Muscle of arm (tissue), 14 donors: Measurements from ENCODE around the gene OR2T10. TPM values are rescaled to one million over a fixed set of nuclear protein-coding genes. Genes with fewer than 3 reads are reported as not detected.
"Not testable (repeated sequence)": the region's sequence is repeated elsewhere in the genome, so short reads cannot be mapped to it uniquely, and the experiment has no call there.

ENCODE experiments used
- DNase-seq: peaks from one replicate; pipeline ENCODE4 v3.0.0-alpha.2; 2013
- long read RNA-seq, 11 donors: transcript quantifications; one replicate each; lab custom pipeline, GENCODE V29; 2026
- polyA plus RNA-seq, 12 donors: library from polyadenylated mRNA; unstranded; fragments of 120-200 nt; gene quantifications; one replicate each; pipeline ENCODE4 v1.2.1, GENCODE V29; 2013; ENCODE audit not compliant: insufficient read length in 12 of 12

The OR2T10 gene, protein sequence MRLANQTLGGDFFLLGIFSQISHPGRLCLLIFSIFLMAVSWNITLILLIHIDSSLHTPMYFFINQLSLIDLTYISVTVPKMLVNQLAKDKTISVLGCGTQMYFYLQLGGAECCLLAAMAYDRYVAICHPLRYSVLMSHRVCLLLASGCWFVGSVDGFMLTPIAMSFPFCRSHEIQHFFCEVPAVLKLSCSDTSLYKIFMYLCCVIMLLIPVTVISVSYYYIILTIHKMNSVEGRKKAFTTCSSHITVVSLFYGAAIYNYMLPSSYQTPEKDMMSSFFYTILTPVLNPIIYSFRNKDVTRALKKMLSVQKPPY
- polyA plus RNA-seq: not detected
- long read RNA-seq, donor 1: 0 reads
- long read RNA-seq, donor 2: 0 reads
- long read RNA-seq, donor 3: 0 reads
- long read RNA-seq, donor 4: 0 reads
- long read RNA-seq, donor 5: 0 reads
- long read RNA-seq, donor 6: 0 reads
- long read RNA-seq, donor 7: 0 reads
- long read RNA-seq, donor 8: 0 reads
- long read RNA-seq, donor 9: 0 reads
- long read RNA-seq, donor 10: 0 reads
- long read RNA-seq, donor 11: 0 reads

- DNase-seq: no peak
Measured at GRCh38 chr1:248597589-248597988, at the start of gene OR2T10. TSS of gene OR2T10 (minus strand) at chr1:248597700. CDS start at chr1:248593768, 3,932 bp downstream.

- DNase-seq: not testable (repeated sequence)
Measured at GRCh38 chr1:248645178-248645577, 47.7 kb upstream of the OR2T10 start, which contains the start of gene OR2T35. TSS of gene OR2T35 (minus strand) at chr1:248645278. CDS start at chr1:248639258, 6,020 bp downstream.

DNA sequence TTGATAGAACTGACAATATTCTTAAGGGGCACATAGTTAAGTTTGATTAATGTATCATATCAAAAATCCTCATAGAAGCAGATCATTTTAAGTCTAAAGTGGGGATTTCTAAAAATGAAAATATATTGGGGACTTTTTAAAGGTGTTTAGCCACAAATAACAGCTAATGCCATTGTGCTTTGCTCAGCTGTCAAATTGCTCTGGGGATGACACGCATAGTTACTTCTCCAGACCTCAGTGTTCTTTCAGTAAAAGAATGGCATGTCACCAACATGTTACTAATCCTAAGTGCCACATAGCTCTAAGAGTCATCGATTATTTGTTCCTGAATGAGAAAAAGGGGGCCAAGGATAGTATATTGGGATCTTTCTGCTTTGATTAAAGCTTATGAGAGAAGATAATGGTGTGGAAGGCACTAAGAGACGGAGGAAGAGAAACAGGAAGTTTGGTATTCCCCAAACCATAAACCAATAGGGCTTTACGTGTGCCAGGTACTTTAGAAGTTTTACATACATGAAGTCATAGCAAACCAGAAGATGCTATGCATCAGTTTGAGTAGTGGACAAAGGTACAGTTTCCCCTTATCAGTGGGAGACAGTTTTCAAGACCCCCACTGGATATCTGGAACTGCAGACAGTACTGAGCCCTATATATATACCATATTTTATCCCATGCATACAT lies 45.6 kb upstream of the OR2T10 start:
- not testable (repeated sequence) for DNase-seq

DNA sequence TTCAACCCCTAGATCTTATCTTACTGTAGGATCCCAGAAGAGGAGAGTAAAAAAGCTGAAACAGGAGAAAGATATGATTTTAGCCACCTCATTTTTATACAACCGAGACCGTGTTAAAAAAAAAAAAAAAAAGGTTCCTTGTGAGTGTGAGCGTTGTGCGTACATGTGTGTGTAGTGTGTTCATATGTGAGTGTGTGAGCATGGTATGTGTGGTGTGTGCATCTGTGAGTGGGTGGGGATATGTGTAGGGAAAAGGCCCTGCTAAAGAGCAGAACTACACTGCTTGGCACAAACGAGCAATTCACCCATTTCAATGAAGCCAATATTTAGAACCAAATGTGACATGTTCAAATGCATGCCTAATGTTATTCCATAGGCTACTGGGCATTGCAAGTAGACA lies 44.1 kb upstream of the OR2T10 start:
- DNase-seq: not testable (repeated sequence)

GRCh38 chr1:248640906-248641305 lies 43.4 kb upstream of the OR2T10 start:
- not testable (repeated sequence) for DNase-seq

GRCh38 chr1:248639652-248640051 lies 42.2 kb upstream of the OR2T10 start:
- not testable (repeated sequence) for DNase-seq

DNA sequence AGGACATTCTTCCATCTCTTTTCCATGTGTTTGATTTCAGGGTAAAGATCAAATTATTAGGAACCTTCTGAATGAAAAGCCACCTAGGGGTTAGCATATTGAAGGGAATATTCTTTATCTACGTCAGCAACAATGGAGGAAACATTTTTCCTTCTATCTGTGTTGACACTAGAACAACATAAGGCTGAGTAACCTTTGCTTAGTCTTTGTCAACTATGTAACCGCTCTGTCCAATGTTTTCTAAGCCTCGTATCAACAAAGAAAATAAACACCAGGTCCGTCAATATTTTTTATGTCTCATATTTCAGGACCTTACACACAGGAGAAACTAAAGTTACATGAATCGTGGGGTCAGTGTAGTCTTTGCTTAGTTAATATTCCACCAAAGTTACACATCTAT lies 39.1 kb upstream of the OR2T10 start:
- not testable (repeated sequence) for DNase-seq

DNA sequence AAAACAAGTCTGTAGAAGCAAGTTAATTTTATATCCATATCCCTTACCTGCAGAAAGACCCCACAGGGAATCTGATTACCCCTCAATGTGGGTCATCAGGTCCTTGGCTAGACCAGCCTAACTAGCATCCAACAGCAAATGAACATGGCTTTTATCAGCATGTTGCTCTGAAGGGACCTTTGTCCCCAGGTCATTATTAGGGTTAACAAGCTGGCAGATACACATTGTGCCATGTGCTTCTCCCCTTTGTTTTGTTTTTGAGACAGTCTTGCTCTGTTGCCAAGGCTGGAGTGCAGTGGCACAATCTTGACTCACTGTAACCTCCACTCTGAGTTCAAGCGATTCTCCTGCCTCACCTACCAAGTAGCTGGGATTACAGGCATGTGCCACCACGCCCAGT lies 37.5 kb upstream of the OR2T10 start, which contains the start of gene OR2T11:
Gene OR2T11 (minus strand): TSS at position 101 of the 400 bp plus-strand sequence. CDS start 7,963 bp downstream, outside the sequence.
- not testable (repeated sequence) for DNase-seq

DNA sequence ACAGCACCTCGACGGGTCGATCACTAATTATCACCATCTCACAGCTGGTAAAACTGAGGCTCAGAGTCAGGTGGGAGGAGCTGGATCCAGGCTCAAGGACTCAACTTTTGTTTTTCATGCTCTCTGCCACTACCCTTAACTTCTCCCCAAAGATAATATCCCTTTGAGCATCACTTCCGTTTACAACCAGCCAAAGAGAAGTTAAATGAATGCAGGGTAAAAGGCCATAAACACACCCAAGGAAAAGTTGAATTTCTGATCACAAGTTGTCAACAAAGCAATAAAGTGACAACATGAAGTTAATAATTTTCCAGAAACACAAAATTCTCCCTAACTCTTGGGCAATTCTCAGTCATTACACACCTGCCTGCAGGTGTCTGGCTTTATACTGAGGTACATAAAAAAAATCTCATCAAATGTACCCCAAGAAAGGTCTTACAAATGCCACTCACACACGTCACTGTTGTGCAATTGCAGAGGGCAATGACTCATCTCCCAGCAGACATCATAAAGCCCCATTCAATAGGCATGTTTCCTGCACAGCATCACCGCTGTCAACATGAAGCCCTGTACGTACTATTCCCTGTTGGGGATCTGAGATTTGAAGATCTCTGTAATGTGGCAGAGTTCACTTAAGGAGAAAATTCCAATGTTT lies 34.0 kb upstream of the OR2T10 start:
- DNase-seq: no peak

GRCh38 chr1:248630551-248630950 lies 33.1 kb upstream of the OR2T10 start:
- DNase-seq: no peak

DNA sequence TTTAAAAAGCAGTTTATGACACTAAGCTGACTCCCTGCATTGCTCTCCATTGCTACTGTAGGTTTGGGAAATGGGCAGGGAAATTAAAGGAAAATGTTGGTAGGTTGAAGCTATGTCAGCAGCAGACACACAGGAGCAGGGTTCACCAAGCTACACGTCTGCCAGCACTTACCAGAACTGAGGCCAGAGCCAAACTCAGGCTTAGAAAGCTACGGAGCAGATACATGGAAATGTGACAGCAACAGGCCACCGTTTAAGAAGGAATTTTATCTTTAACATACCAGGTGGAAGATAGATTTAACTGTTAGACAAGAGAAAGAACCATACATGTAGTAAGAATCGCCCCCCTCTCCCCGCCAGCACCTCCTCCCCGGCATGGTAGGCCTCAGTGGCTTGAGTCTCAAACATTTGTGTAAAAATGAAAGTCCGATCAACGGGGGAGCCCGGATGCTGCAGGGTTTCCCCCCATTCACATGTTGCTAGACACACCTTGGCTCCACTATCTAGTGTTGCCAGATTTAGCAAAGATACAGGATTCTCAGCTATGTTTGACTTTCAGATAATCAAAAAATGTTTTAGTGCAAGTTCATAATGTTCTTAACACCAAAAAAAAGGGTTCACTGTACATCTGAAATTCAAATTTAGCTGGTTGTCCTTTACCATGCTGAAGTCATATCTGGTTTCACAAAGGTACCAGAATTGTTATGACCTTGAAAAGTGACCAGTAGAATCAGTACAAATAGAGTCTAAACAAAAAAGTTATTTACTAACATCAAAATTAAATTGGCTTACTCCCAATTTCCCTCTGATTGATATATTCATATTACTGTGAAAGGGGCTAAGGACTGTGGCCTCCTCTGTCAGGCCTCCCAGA lies 30.7 kb upstream of the OR2T10 start:
- no peak for DNase-seq

DNA sequence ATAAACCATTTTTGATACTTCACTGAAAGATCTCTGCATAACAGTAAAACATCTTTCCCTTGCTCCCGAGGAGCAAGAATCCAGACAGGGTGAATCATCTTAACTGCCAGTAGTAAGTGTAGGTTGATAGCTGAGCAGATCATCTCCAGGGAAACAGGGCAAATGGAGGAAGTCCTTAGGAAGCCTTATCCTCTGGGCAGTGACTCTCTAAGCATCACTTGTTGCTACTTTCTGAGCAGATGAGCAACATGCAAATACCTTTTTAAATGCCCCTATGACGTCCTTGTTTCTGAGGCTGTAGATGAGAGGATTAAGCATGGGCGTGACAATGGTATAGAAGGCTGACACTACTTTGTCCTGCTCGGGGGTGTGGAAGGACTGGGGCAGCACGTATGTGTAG lies 28.5 kb upstream of the OR2T10 start:
- no peak for DNase-seq

GRCh38 chr1:248625166-248625565 lies 27.7 kb upstream of the OR2T10 start:
- DNase-seq: no peak

DNA sequence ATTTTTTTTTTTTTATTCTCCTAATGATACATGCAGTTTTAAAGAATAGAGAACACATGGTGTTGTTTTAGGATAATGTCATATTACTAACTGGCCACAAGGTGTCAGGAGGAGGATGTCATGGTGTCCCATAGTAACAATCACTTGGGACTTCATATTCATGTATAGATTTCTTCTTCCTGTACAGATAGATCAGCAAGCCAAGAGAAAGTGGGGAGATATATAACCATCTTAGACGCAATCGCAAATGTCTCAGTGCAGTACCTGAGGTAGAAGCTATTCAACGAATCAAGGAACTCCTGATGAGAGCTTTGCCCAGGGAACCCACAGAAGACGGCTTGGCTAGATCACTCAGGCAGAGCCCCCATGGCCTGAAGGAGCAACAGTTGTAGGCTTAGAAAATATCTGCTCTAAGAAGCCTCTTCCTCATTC lies 25.1 kb upstream of the OR2T10 start:
- DNase-seq: peak; percentile 2

- no peak for DNase-seq
Measured at GRCh38 chr1:248621770-248622169, 24.3 kb upstream of the OR2T10 start.

- peak; percentile 4 for DNase-seq
Measured at GRCh38 chr1:248618878-248619277, 21.4 kb upstream of the OR2T10 start.

- DNase-seq: no peak
Measured at GRCh38 chr1:248618119-248618518, 20.6 kb upstream of the OR2T10 start.

DNA sequence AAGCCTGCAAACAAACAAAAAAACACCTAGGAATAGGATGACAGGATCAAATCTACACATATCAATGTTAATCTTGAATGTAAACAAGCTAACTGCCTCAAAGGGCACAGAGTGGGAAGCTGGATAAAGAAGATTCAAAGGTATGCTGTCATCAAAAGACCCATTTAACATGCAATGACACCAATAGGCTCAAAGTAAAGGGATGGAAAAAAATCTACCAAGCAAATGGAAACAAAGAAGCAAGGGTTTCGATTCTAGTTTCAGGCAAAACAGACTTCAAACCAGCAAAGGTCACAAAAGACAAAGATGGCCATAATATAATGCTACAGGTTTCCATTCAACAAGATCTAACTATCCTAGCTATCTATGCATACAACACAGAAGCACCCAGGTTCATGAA lies 16.2 kb upstream of the OR2T10 start:
- no peak for DNase-seq

DNA sequence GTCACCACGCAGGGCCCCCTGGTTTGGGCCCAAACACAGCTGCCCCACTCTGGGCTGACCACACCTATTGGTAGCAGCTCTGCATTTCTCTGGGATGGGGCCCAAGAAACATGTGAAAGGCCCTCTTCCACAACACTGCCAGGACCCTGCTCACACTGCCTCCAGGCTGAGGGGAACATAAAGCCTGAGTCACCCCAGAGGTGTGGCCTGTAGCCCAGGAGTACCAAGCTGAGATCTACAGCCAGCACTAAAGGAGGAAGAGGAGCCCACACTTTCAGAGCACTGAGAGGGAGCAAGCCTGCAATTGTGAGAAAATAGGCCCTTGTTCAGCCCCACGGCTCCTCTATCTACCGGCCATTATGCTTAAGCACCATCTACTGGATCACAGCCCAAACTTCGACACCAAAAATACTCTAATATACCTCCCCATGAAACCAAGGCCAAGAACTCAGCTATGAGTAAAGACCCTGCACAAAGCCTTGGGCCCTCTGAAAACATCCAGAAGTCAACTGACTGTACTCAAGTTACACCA lies 14.4 kb upstream of the OR2T10 start:
- no peak for DNase-seq

DNA sequence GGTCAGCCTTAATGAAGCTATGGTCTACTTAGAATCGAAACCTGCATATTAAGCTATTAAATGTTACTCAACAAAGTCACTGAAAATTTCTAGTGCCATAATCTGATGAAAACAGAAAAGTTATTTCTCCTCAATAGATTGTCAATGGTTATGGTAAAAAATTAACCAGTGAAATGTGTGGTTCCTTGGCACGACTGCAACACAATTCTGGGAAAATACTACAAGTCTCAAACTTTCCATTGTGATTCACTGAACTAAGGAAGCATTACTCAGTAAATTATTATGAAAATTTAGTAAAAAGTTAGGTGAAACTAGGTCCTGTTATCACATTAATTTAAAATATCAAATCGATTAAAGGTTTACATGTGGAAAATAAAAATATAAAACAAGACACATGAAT lies 12.8 kb upstream of the OR2T10 start:
- DNase-seq: no peak

DNA sequence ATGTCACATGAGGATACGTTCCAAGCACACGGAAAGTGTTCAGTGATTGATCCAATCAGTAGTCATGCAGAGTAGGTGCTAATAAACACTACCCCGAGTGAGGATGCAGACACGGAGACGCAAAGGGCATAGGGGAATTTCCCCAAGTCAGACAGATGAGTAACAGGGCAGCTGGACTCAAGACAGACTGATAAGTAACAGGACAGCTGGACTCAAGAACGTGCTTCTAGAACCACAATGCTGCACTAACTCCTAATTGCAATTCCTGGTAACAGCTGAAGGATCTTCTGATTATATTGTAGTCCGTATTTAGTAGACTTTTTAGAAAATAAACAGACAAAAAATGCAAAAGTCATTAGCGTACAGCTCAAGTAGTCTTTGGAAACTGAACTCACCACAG lies 1.9 kb upstream of the OR2T10 start:
- no peak for DNase-seq
